NCI-H460 (cell line): ENCODE measurements around the gene RIPOR1. TPM values are rescaled to one million over a fixed set of nuclear protein-coding genes. Genes with fewer than 3 reads are reported as not detected.

Experiments used
- DNase-seq: peaks from one replicate; pipeline ENCODE4 v3.0.0-alpha.2; 2016; ENCODE audit warnings: low read depth; ENCODE audit errors: extremely low read depth
- small RNA-seq, 2 experiments: library from RNA; depleted of rRNA; stranded (forward); fragments of <200 nt; gene quantifications; one replicate each; pipeline ENCODE3, GENCODE V24; 2014
- total RNA-seq: library from RNA; depleted of rRNA; stranded (reverse); fragments of >200 nt; shearing (Covaris generic); gene quantifications from 2 replicates; pipeline ENCODE4 v1.2.3, GENCODE V29; 2014; rRNA removed

RIPOR1 gene
- total RNA-seq, 1 experiment from 2014 or later = 21.9 TPM

GRCh38 chr16:67594956-67595355, 66.3 kb downstream of the RIPOR1 start:
- no peak for DNase-seq

Small RNAs within 50 kb of the gene (small RNA-seq; reads per million reads assigned to genes)
- gene AC027682.3 = 0 reads per million in 2 experiments

Other genes with a start within 250 kb of the RIPOR1 start
- 7.1 and 9.1 TPM in 2 replicates for gene PLEKHG4, start 249.3 kb upstream of the RIPOR1 start, total RNA-seq
- gene KCTD19, start 202.1 kb upstream of the RIPOR1 start, total RNA-seq = not detected in 2 replicates
- gene LRRC36, start 202.0 kb upstream of the RIPOR1 start, total RNA-seq = not detected in 2 replicates
- 0.84 TPM in 1 of 2 replicates, not detected in the other for gene TPPP3, start 135.3 kb upstream of the RIPOR1 start, total RNA-seq
- 9.9 and 12.6 TPM in 2 replicates for gene ZDHHC1, start 112.4 kb upstream of the RIPOR1 start, total RNA-seq
- gene HSD11B2, start 97.7 kb upstream of the RIPOR1 start, total RNA-seq = 0.17 and 1.2 TPM in 2 replicates
- gene ATP6V0D1, start 47.7 kb upstream of the RIPOR1 start, total RNA-seq = 66.7 and 69.8 TPM in 2 replicates
- gene AGRP, start 45.3 kb upstream of the RIPOR1 start, total RNA-seq = not detected in 2 replicates
- gene CTCF, start 33.7 kb downstream of the RIPOR1 start, total RNA-seq = 41.6 and 55.9 TPM in 2 replicates
- 0.32 and 0.40 TPM in 2 replicates for gene CARMIL2, start 116.3 kb downstream of the RIPOR1 start, total RNA-seq
- 27.7 and 37.9 TPM in 2 replicates for gene ACD, start 131.4 kb downstream of the RIPOR1 start, total RNA-seq
- gene PARD6A, start 132.1 kb downstream of the RIPOR1 start, total RNA-seq = 3.4 and 6.5 TPM in 2 replicates
- gene ENKD1, start 137.9 kb downstream of the RIPOR1 start, total RNA-seq = 10.2 and 10.4 TPM in 2 replicates
- gene C16orf86, start 138.0 kb downstream of the RIPOR1 start, total RNA-seq = 0.27 TPM in 1 of 2 replicates, not detected in the other
- gene GFOD2, start 190.5 kb downstream of the RIPOR1 start, total RNA-seq = 15.0 and 17.4 TPM in 2 replicates